ENCODE data around the gene GNG10. TPM values are rescaled to one million over a fixed set of nuclear protein-coding genes. Genes with fewer than 3 reads are reported as not detected.
"Not testable (repeated sequence)": the region's sequence is repeated elsewhere in the genome, so short reads cannot be mapped to it uniquely, and the experiment has no call there.

GNG10 gene
- 129 and 149 TPM in 2 replicates for total RNA-seq (2014; rRNA removed; shearing (Covaris generic); ENCODE audit: low replicate concordance)

- no peaks in the 10 kb centered on the region for H3K27me3 ChIP-seq
- peaks cover 12% of the 10 kb centered on the region for H3K36me3 ChIP-seq
- H3K4me3 ChIP-seq = peak within 1 kb of the TSS; percentile 80
- no peaks in the 10 kb centered on the region for H3K9me3 ChIP-seq
- peak; percentile 66 for DNase-seq
Observed at GRCh38 chr9:111661150-111661801, at the start of gene GNG10. Gene GNG10, plus strand, starts transcription at chr9:111661605. Its CDS starts 30 bp downstream, at chr9:111661635.

- Histone ChIP-seq H3K4me3 (no peak overlapping the region), H3K36me3 (no peaks in the 10 kb centered on the region), H3K9me3 (no peaks in the 10 kb centered on the region), H3K27me3 (no peaks in the 10 kb centered on the region)
- no peak for DNase-seq
Observed at GRCh38 chr9:111613436-111614040, 47.9 kb upstream of the GNG10 start.

GRCh38 chr9:111615928-111616327 is 45.5 kb upstream of the GNG10 start:
- DNase-seq = no peak
- Histone ChIP-seq H3K9me3 (no peaks in the 10 kb centered on the region), H3K36me3 (no peaks in the 10 kb centered on the region)

GRCh38 chr9:111617349-111617748 is 44.1 kb upstream of the GNG10 start:
- not testable (repeated sequence) for DNase-seq, H3K4me3 ChIP-seq, H3K36me3 ChIP-seq, H3K9me3 ChIP-seq, H3K27me3 ChIP-seq

More at GRCh38 chr9:111615928-111616327, 45.5 kb upstream of the GNG10 start:
- no peak overlapping the region for H3K4me3 ChIP-seq
- no peaks in the 10 kb centered on the region for H3K27me3 ChIP-seq

- H3K36me3 ChIP-seq = no peaks in the 10 kb centered on the region
- H3K9me3 ChIP-seq = no peaks in the 10 kb centered on the region
- H3K27me3 ChIP-seq = no peaks in the 10 kb centered on the region
- H3K4me3 ChIP-seq = no peak overlapping the region
- DNase-seq = peak; percentile 37
Observed at GRCh38 chr9:111621895-111622480, 39.4 kb upstream of the GNG10 start.

GRCh38 chr9:111622626-111623025 is 38.8 kb upstream of the GNG10 start:
- DNase-seq = peak; percentile 68
- Histone ChIP-seq H3K4me3 (no peak overlapping the region), H3K9me3 (no peaks in the 10 kb centered on the region), H3K36me3 (no peaks in the 10 kb centered on the region), H3K27me3 (no peaks in the 10 kb centered on the region)

GRCh38 chr9:111627260-111627963 is 34.0 kb upstream of the GNG10 start:
- Histone ChIP-seq H3K9me3 (no peaks in the 10 kb centered on the region), H3K36me3 (no peaks in the 10 kb centered on the region), H3K27me3 (no peaks in the 10 kb centered on the region), H3K4me3 (no peak overlapping the region)
- DNase-seq = no peak

- no peak for DNase-seq
- H3K27me3 ChIP-seq = no peaks in the 10 kb centered on the region
- H3K4me3 ChIP-seq = no peak overlapping the region
- H3K36me3 ChIP-seq = 0 out of 2 replicates have a peak, but pooled peaks cover under 1% of the 10 kb centered on the region
- no peaks in the 10 kb centered on the region for H3K9me3 ChIP-seq
Observed at GRCh38 chr9:111628411-111628810, 33.0 kb upstream of the GNG10 start.

GRCh38 chr9:111630182-111630963 is 31.0 kb upstream of the GNG10 start:
- no peaks in the 10 kb centered on the region for H3K27me3 ChIP-seq

GRCh38 chr9:111630964-111631213 is 30.5 kb upstream of the GNG10 start:
- Histone ChIP-seq H3K4me3 (peak overlapping the region; percentile 88), H3K27me3 (no peaks in the 10 kb centered on the region), H3K9me3 (no peaks in the 10 kb centered on the region), H3K36me3 (peaks cover 8% of the 10 kb centered on the region; the same call in 1 of the 2 replicates)
- DNase-seq = no peak

More at GRCh38 chr9:111630182-111630963, 31.0 kb upstream of the GNG10 start:
- H3K9me3 ChIP-seq = no peaks in the 10 kb centered on the region
- H3K4me3 ChIP-seq = peak overlapping the region; percentile 88
- peaks cover 8% of the 10 kb centered on the region; the same call in 1 of the 2 replicates for H3K36me3 ChIP-seq
- no peak for DNase-seq

- Histone ChIP-seq H3K27me3 (no peaks in the 10 kb centered on the region), H3K9me3 (no peaks in the 10 kb centered on the region), H3K4me3 (peak within 1 kb of the TSS; percentile 88), H3K36me3 (peaks cover 8% of the 10 kb centered on the region; the same call in 1 of the 2 replicates)
- peak; percentile 98 for DNase-seq
Observed at GRCh38 chr9:111631214-111631971, 30.0 kb upstream of the GNG10 start, which contains the start of gene DNAJC25. Gene DNAJC25, plus strand, starts transcription at chr9:111631334. Its CDS starts 74 bp downstream, at chr9:111631408.

- DNase-seq = no peak
- Histone ChIP-seq H3K4me3 (peak overlapping the region; percentile 88), H3K9me3 (no peaks in the 10 kb centered on the region), H3K36me3 (peaks cover 8% of the 10 kb centered on the region), H3K27me3 (no peaks in the 10 kb centered on the region)
Observed at GRCh38 chr9:111632060-111632459, 29.3 kb upstream of the GNG10 start.

- H3K36me3 ChIP-seq = peaks cover 8% of the 10 kb centered on the region
- H3K27me3 ChIP-seq = no peaks in the 10 kb centered on the region
Observed at GRCh38 chr9:111632695-111633388, 28.6 kb upstream of the GNG10 start.

GRCh38 chr9:111633389-111633736 is 28.0 kb upstream of the GNG10 start:
- H3K27me3 ChIP-seq = no peaks in the 10 kb centered on the region

More at GRCh38 chr9:111632695-111633388, 28.6 kb upstream of the GNG10 start:
- DNase-seq = no peak
- H3K9me3 ChIP-seq = no peaks in the 10 kb centered on the region
- H3K4me3 ChIP-seq = peak overlapping the region; percentile 88

GRCh38 chr9:111634860-111635259 is 26.5 kb upstream of the GNG10 start:
- H3K27me3 ChIP-seq = no peaks in the 10 kb centered on the region
- H3K4me3 ChIP-seq = no peak overlapping the region
- no peak for DNase-seq
- no peaks in the 10 kb centered on the region for H3K9me3 ChIP-seq
- H3K36me3 ChIP-seq = peaks cover 8% of the 10 kb centered on the region

More at GRCh38 chr9:111633389-111633736, 28.0 kb upstream of the GNG10 start:
- Histone ChIP-seq H3K9me3 (no peaks in the 10 kb centered on the region), H3K4me3 (peak overlapping the region; percentile 88; the same call in 1 of the 2 replicates), H3K36me3 (peaks cover 8% of the 10 kb centered on the region)
- peak; percentile 36 for DNase-seq
